Measurements from ENCODE around the gene MRPS24.
"Not testable (repeated sequence)": the region's sequence is repeated elsewhere in the genome, so short reads cannot be mapped to it uniquely, and the experiment has no call there.

The MRPS24 gene

DNA sequence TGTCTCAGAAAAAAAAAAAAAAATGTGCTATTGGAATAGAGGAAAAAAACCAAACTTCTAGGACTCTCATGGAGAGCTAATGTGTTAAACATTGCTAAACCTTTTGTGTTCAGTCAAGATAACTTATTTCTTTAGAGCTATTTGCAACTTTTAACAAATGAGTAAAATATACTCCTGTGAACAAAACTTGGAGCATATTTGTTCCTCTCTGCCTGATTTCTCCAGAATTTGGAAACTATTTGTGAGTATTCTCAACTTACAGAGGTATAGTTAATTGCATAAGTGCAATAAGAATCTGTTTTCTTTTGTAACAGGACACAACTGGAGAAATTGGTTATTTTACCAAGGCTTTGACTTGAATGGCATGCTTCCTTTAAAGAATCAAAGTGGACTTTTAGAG lies 38.4 kb downstream of the MRPS24 start:
- DNase-seq, result not testable (repeated sequence)

DNA sequence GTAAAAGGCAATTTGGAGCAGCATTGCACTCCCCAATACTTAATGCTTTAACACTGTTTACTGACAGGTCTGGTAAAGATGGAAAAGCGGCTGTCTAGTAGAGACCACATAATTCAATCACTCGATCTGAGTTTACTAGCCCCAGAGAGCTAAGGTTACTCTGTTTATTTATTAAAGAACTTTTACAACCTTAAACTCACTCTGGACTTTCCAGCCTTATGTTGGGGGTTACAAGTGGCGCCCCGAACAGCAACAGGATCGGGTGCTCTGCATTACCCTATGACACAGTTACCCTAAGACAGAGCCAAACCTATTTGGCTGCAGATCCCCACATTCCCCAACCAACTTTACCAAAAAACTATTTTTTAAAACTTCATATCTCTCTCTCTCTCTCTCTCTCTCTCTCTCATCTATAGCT lies 43.9 kb downstream of the MRPS24 start:
- DNase-seq, result no peak

DNA sequence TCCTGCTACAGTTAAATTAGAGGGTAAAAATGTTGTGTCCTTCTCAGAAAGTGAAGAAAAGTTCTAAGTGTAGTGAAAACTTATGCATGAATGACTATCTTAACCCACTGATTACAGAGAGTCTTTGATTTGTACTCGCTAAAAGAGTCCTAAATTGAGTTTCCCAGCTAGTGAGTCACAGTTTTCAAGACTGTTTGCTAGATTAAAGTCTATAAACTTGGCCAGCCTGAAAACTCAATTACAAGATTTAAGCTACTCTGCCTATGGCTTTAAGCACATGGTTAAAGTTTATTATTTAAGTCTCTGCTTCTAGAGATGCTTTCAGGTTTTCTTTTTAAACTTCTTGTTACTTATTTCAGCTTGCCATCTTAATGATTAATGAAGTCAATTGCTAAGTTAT lies 44.4 kb downstream of the MRPS24 start:
- DNase-seq, result no peak

DNA sequence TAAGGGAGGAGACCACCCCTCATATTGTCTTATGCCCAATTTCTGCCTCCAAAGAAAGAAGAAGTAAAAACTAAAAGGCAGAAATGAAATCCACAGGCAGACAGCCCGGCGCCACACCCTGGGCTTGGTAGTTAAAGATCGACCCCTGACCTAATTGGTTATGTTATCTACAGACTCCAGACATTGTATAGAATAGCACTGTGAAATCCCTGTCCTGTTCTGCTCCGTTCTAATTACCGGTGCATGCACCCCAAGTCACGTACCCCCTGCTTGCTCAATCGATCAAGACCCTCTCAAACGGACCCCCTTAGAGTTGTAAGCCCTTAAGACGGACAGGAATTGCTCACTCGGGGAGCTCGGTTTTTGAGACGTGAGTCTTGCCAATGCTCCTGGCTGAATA lies 44.8 kb downstream of the MRPS24 start:
- not testable (repeated sequence) for DNase-seq

DNA sequence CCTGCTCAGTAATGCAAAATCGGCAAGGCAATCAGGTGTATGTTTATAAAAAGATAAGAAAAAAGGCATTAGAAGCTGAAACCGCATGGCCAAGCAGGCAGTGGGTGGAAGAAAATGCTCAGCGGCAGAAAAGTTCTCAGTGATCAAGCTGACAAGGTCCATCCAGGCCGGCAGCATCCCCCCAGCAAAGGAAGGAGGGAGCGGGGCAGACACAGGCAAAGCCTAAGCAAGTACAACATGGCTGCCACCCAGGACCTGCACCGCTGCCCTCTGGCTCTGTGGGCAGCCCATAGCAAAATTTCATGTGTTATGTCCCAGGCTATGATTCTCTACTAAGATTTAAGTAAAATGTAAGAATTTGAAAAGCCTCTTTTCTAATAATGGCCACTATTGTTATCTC lies 45.4 kb downstream of the MRPS24 start:
- no peak for DNase-seq

DNA sequence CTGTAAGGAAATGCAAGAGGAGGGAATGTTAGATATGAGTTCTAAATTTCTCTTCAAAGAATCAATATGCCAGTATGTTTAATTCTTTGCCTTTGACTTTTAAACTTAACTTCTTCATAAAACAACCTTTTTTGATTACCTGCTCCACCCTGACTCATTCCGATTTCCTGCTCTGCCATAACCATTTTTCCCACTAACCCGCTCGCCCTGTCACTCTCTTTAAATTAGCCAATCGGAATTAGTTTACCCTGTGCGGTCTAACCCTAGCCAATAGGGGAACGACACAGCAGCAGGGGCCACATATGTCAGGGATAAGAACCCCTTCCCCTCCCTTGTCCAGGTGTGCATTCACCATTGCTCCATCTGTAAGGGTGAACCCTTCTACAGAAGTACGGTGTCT lies 45.9 kb downstream of the MRPS24 start:
- not testable (repeated sequence) for DNase-seq
